Mesendoderm (in vitro differentiated cells): ENCODE results near the gene PXN.
"Not testable (repeated sequence)": the region's sequence is repeated elsewhere in the genome, so short reads cannot be mapped to it uniquely, and the experiment has no call there.

Experiments used
- DNase-seq: peaks from one replicate; pipeline ENCODE4 v3.0.0; 2013
- H2AK5ac ChIP-seq: 2 replicates; pipeline ENCODE4 v1.6.1; 2013; ENCODE audit warnings: low read length, inconsistent platforms
- H2BK120ac ChIP-seq: 2 replicates; pipeline ENCODE4 v1.6.1; 2013; ENCODE audit warnings: low read depth, mild to moderate bottlenecking, low read length, moderate library complexity, mixed read lengths
- H2BK15ac ChIP-seq: replicated peaks from 2 replicates; pipeline ENCODE4 v1.6.1; 2013; ENCODE audit warnings: low read depth, mild to moderate bottlenecking, moderate library complexity
- H2BK5ac ChIP-seq: 2 replicates; pipeline ENCODE4 v1.6.1; 2013; ENCODE audit warnings: low read length, inconsistent platforms
- H3K18ac ChIP-seq: 2 replicates; pipeline ENCODE4 v1.6.1; 2013; ENCODE audit warnings: mild to moderate bottlenecking, low read length, mixed read lengths
- H3K23ac ChIP-seq: one replicate; pipeline ENCODE4 v1.6.1; 2013; ENCODE audit warnings: low read length
- H3K27ac ChIP-seq: 2 replicates; pipeline ENCODE4 v1.5.1; 2013; ENCODE audit warnings: low read depth, mild to moderate bottlenecking, inconsistent platforms, low read length, moderate library complexity
- H3K27me3 ChIP-seq: 2 replicates; pipeline ENCODE4 v1.6.1; 2013; ENCODE audit warnings: low read length, control low read depth, mild to moderate bottlenecking, inconsistent platforms; ENCODE audit not compliant: insufficient read depth, poor library complexity
- H3K36me3 ChIP-seq: 2 replicates; pipeline ENCODE4 v1.6.1; 2013; ENCODE audit warnings: low read length, inconsistent platforms; ENCODE audit not compliant: control insufficient read depth, insufficient read depth
- H3K4ac ChIP-seq: one replicate; pipeline ENCODE4 v1.6.1; 2013; ENCODE audit warnings: low read depth, mild to moderate bottlenecking, low read length, moderate library complexity
- H3K4me1 ChIP-seq: 2 replicates; pipeline ENCODE4 v1.6.1; 2013; ENCODE audit warnings: low read depth, low read length, inconsistent platforms; ENCODE audit not compliant: control insufficient read depth
- H3K4me2 ChIP-seq: 2 replicates; pipeline ENCODE4 v1.6.1; 2013; ENCODE audit warnings: low read length
- H3K4me3 ChIP-seq: 2 replicates; pipeline ENCODE4 v1.5.1; 2013; ENCODE audit warnings: mild to moderate bottlenecking, low read length
- H3K56ac ChIP-seq: one replicate; pipeline ENCODE4 v1.6.1; 2013; ENCODE audit warnings: low read length
- H3K79me1 ChIP-seq: 2 replicates; pipeline ENCODE4 v1.6.1; 2013; ENCODE audit warnings: low read length, inconsistent platforms
- H3K79me2 ChIP-seq: 2 replicates; pipeline ENCODE4 v1.6.1; 2013; ENCODE audit warnings: mild to moderate bottlenecking, low read length; ENCODE audit not compliant: control insufficient read depth, insufficient read depth
- H3K9ac ChIP-seq: 2 replicates; pipeline ENCODE4 v1.6.1; 2013; ENCODE audit warnings: low read length, inconsistent platforms
- H4K5ac ChIP-seq: one replicate; pipeline ENCODE4 v1.6.1; 2013; ENCODE audit warnings: low read length
- H4K8ac ChIP-seq: one replicate; pipeline ENCODE4 v1.6.1; 2013; ENCODE audit warnings: low read depth, mild to moderate bottlenecking, control low read depth, low read length, moderate library complexity
- WGBS: extraction: QIAGEN DNeasy Blood & Tissue Kit; methylation state at CpG from one replicate; pipeline ENCODE4 v1.1.7; 2013; ENCODE audit warnings: low lambda C conversion rate, missing lambda C conversion rate; ENCODE audit not compliant: insufficient coverage; ENCODE audit errors: extremely low coverage; 5-methylcytosine and 5-hydroxymethylcytosine counted together

Gene PXN

DNA sequence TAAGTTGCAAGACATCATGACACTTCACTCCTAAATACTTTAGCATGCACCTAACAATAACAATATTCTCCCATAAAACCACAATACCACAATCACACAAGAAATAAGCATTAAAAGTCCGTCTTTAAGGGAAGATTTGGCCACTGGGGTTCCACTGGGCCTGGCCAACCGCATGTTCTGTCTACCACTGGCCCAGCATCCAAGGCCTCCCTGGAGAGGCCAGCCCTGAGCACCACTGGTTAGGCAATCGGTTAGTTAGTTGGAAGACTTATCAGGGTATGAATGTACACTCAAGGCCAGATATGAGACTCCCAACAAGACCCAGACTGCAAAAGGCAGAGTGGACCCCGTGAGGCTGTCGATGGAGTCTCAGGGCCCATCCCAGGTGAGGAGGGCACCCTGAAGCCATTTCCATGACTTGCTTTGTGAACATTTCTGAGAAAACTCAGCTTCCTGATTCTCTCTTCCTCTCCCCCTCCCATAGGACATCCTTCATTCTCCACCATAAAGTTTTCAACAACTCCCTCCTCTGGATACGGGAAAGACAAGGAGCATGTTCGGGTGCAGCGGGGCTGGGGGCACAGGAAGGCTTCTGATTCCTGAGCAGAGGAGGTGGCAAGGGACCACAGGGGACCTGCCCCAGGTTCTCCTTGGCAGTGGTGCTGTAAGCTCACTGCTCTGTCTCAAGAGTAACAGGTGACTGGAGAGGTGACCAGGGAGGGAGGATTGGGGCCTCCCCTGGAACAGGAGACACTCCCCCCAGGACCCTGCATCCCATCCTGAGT, 5.9 kb downstream of the PXN start:
- Histone ChIP-seq H4K8ac (no peak overlapping the region), H3K18ac (no peak overlapping the region), H3K4me3 (no peak overlapping the region), H3K27ac (no peak overlapping the region), H3K56ac (no peak overlapping the region), H2BK15ac (no peak overlapping the region), H3K4ac (no peak overlapping the region), H2BK5ac (no peak overlapping the region), H3K79me1 (peaks cover 13% of the 10 kb centered on the region), H2AK5ac (no peak overlapping the region), H2BK120ac (no peak overlapping the region), H3K79me2 (peaks cover 93% of the 10 kb centered on the region), H3K4me2 (no peak overlapping the region), H3K27me3 (no peaks in the 10 kb centered on the region), H3K36me3 (peaks cover 3% of the 10 kb centered on the region), H3K9ac (peak overlapping the region; percentile 16), H3K4me1 (peaks cover 38% of the 10 kb centered on the region), H4K5ac (no peak overlapping the region), H3K23ac (no peak overlapping the region)
- 100% methylated on average over 1 of the region's 8 CpGs for WGBS
- DNase-seq, result no peak

DNA sequence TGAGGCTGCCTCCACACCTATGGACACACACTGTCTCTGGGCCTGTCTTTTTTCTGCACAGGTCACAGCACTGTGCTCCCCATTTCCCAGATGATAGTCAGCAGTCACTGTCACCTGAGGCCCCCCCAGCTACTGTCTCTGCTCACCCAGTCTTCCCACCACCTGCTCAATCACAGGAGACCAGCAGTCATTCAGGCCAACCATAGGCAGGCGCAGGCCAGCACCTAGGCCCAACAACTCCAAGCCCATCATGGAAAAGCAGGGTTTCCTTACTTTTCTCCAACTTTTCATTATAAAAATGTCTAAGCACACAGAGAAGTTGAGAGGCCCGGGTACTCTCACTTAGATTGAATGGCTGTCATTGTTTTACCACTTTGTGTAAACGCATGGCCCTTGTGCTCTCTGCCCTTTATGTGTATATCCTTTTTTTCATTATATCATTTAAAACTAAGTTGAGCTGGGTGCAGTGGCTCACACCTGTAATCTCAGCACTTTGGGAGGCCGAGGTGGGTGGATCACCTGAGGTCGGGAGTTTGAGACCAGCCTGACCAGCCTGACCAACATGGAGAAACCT, 7.1 kb downstream of the PXN start:
- H2BK15ac ChIP-seq, result no peak overlapping the region
- H3K56ac ChIP-seq, result peak overlapping the region; percentile 35
- H3K27me3 ChIP-seq, result no peaks in the 10 kb centered on the region
- H3K79me1 ChIP-seq, result peaks cover 12% of the 10 kb centered on the region
- no peak overlapping the region for H2BK120ac ChIP-seq
- no peak overlapping the region for H3K4me2 ChIP-seq
- H4K8ac ChIP-seq, result no peak overlapping the region
- H3K18ac ChIP-seq, result no peak overlapping the region
- WGBS, result no CpG with 5 or more reads among the region's 5 CpGs
- H3K23ac ChIP-seq, result peak overlapping the region; percentile 29
- H2AK5ac ChIP-seq, result no peak overlapping the region
- no peak overlapping the region for H3K4me3 ChIP-seq
- H3K79me2 ChIP-seq, result peaks cover 89% of the 10 kb centered on the region
- DNase-seq, result no peak
- no peak overlapping the region for H3K9ac ChIP-seq
- no peak overlapping the region for H3K4ac ChIP-seq
- peaks cover 31% of the 10 kb centered on the region for H3K4me1 ChIP-seq
- H2BK5ac ChIP-seq, result no peak overlapping the region
- peaks cover 3% of the 10 kb centered on the region for H3K36me3 ChIP-seq
- H4K5ac ChIP-seq, result no peak overlapping the region
- no peak overlapping the region for H3K27ac ChIP-seq

- Histone ChIP-seq H2AK5ac (no peak overlapping the region), H3K18ac (no peak overlapping the region), H3K79me2 (peaks cover 88% of the 10 kb centered on the region), H3K56ac (peak overlapping the region; percentile 25), H2BK5ac (no peak overlapping the region), H3K36me3 (peaks cover 3% of the 10 kb centered on the region), H3K27me3 (no peaks in the 10 kb centered on the region), H3K9ac (peak overlapping the region; percentile 10), H3K79me1 (peaks cover 13% of the 10 kb centered on the region), H3K4me1 (peaks cover 22% of the 10 kb centered on the region), H3K4me3 (no peak overlapping the region), H2BK120ac (no peak overlapping the region), H4K8ac (no peak overlapping the region), H3K4ac (no peak overlapping the region), H2BK15ac (no peak overlapping the region), H3K23ac (no peak overlapping the region), H3K4me2 (no peak overlapping the region), H4K5ac (no peak overlapping the region), H3K27ac (peak overlapping the region; percentile 18)
- no CpG with 5 or more reads among the region's 9 CpGs for WGBS
- peak; percentile 57 for DNase-seq
Observed at GRCh38 chr12:120257041-120257821, 8.3 kb downstream of the PXN start.

GRCh38 chr12:120254809-120255208, 10.7 kb downstream of the PXN start:
- H3K36me3 ChIP-seq, result peaks cover 3% of the 10 kb centered on the region
- H3K4me1 ChIP-seq, result peaks cover 18% of the 10 kb centered on the region
- WGBS, result no CpG with 5 or more reads among the region's 7 CpGs

GRCh38 chr12:120253313-120253712, 12.2 kb downstream of the PXN start:
- H3K4me2 ChIP-seq, H3K23ac ChIP-seq, H2BK15ac ChIP-seq, H4K8ac ChIP-seq, H3K4ac ChIP-seq, H3K36me3 ChIP-seq, H2BK5ac ChIP-seq, H2BK120ac ChIP-seq, H3K18ac ChIP-seq, H2AK5ac ChIP-seq, H3K4me3 ChIP-seq, H3K9ac ChIP-seq, H3K27me3 ChIP-seq, H4K5ac ChIP-seq, DNase-seq, H3K56ac ChIP-seq, H3K27ac ChIP-seq: not testable (repeated sequence)
- Histone ChIP-seq H3K4me1 (peaks cover 28% of the 10 kb centered on the region), H3K79me1 (peaks cover 22% of the 10 kb centered on the region), H3K79me2 (peaks cover 84% of the 10 kb centered on the region)
- WGBS, result no CpG with 5 or more reads among the region's 6 CpGs

More at GRCh38 chr12:120254809-120255208, 10.7 kb downstream of the PXN start:
- no peak overlapping the region for H3K18ac ChIP-seq
- H3K27me3 ChIP-seq, result no peaks in the 10 kb centered on the region
- no peak for DNase-seq
- no peak overlapping the region for H3K23ac ChIP-seq
- H4K8ac ChIP-seq, result no peak overlapping the region
- no peak overlapping the region for H3K56ac ChIP-seq
- no peak overlapping the region for H3K27ac ChIP-seq
- peaks cover 14% of the 10 kb centered on the region for H3K79me1 ChIP-seq
- no peak overlapping the region for H3K9ac ChIP-seq
- H3K79me2 ChIP-seq, result peaks cover 84% of the 10 kb centered on the region
- no peak overlapping the region for H4K5ac ChIP-seq
- no peak overlapping the region for H2BK15ac ChIP-seq
- no peak overlapping the region for H2BK5ac ChIP-seq
- H3K4me3 ChIP-seq, result no peak overlapping the region
- H3K4ac ChIP-seq, result no peak overlapping the region
- H3K4me2 ChIP-seq, result no peak overlapping the region
- H2BK120ac ChIP-seq, result no peak overlapping the region
- no peak overlapping the region for H2AK5ac ChIP-seq
